Testis (tissue), 3 donors: ENCODE data around the gene NES. TPM values are rescaled to one million over a fixed set of nuclear protein-coding genes. Genes with fewer than 3 reads are reported as not detected.

ENCODE experiments used
- DNase-seq: peaks from one replicate; pipeline ENCODE4 v3.0.0-alpha.2; 2019
- H3K27ac ChIP-seq, 2 donors: fragments of 200-600 bp; sonication (generic); one replicate each; pipeline ENCODE4 v1.5.1; 2019
- H3K27me3 ChIP-seq: fragments of 200-600 bp; sonication (generic); one replicate; pipeline ENCODE4 v1.5.1; 2019
- H3K36me3 ChIP-seq: fragments of 200-600 bp; sonication (generic); one replicate; pipeline ENCODE4 v1.5.1; 2017; ENCODE audit warnings: low read depth; ENCODE audit errors: missing control alignments
- H3K4me1 ChIP-seq: fragments of 200-600 bp; sonication (generic); one replicate; pipeline ENCODE4 v1.5.1; 2019
- H3K4me3 ChIP-seq, 2 donors: fragments of 200-600 bp; sonication (generic); one replicate each; pipeline ENCODE4 v1.5.1; 2017 to 2019
- H3K9me3 ChIP-seq: fragments of 200-600 bp; sonication (generic); one replicate; pipeline ENCODE4 v1.5.1; 2017
- POLR2A ChIP-seq: fragments of 450-650 bp; IDR thresholded peaks from one replicate; pipeline ENCODE4 v1.6.1; 2017; ENCODE audit warnings: antibody characterized with exemption, mild to moderate bottlenecking, moderate library complexity
- WGBS, 2 donors: methylation state at CpG; one replicate each; pipeline ENCODE4 v1.1.5; 2018; 5-methylcytosine and 5-hydroxymethylcytosine counted together
- intact Hi-C: fragments of 100-400 bp; cut with DNase I; formaldehyde crosslinking; loops from one replicate; pipeline ENCODE4 v1.15.1; 2023; ENCODE audit warnings: low total_unique reads
- polyA plus RNA-seq: library from polyadenylated mRNA; stranded (reverse); fragments of 350-450 nt; fragmentation: Illumina TruSeq; extraction: RNeasy Lipid Tissue Mini Kit (QIAGEN cat#74804); gene quantifications from one replicate; pipeline ENCODE4 v1.2.3, GENCODE V29; 2014; ENCODE audit warnings: low read depth, low replicate concordance; ENCODE audit not compliant: insufficient read depth
- total RNA-seq, 2 donors: library from RNA; depleted of rRNA; stranded (reverse); fragments of >200 nt; gene quantifications; one replicate each; pipeline ENCODE4 v1.2.3, GENCODE V29; 2016
- TF ChIP-seq, protein P1 (sequence below), 3 experiments: fragments of 450-650 bp in 2 of 3; fragments of 200-600 bp in 1 of 3; sonication (generic) in 1 of 3; IDR thresholded peaks; one replicate each; pipeline ENCODE4 v1.5.1; 2016 to 2019; ENCODE audit warnings: antibody characterized with exemption in 3 of 3, mild to moderate bottlenecking in 2 of 3, moderate library complexity in 1 of 3

NES gene
- total and polyA plus RNA-seq, 3 donors from 2014 or later: 17.6 to 27.7 (median 20.7) TPM

DNA sequence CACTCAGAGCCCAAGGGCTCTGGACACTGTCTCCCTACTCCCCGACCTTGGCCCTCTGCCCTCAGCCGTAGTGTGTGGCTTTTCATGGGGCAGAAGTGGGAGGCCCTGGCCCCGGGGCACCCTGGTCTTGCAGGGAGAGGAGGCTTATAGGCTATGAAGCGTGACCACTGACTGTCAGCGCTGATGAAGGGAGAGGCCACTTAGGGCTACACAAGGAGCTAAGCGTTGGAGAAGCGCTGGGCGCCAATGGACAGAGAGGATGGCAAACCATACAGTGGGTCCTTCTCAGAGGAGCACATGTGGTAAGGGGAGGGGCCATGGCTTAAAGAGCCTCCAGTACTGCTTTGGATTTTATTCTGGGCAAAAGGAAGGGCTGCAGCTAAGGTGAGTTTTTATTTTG lies 20.3 kb upstream of the NES start:
- Histone ChIP-seq H3K27me3 (no peaks in the 10 kb centered on the region), H3K27ac (no peak overlapping the region)

DNA sequence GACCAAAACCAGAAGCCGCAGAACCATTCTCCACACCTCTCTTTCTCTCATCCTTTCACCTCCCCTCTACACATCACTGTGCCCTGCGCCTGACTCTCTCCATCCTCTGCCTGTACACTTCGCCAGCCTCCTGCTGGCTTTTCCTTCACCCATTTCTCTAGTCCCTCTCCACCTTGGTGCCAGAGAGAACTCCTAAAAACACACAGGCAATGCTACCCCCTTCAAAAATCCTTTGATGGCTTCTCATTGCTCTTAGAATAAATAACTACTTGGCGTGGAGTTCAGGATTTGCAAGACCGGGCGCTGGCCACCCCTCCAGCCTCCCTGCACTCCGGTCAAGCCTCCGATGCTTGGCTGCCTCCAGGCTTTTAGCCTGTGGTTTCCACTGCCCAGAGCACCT lies 19.5 kb upstream of the NES start:
- no peak for TF ChIP-seq POLR2A
- TF ChIP-seq, protein P1, sequence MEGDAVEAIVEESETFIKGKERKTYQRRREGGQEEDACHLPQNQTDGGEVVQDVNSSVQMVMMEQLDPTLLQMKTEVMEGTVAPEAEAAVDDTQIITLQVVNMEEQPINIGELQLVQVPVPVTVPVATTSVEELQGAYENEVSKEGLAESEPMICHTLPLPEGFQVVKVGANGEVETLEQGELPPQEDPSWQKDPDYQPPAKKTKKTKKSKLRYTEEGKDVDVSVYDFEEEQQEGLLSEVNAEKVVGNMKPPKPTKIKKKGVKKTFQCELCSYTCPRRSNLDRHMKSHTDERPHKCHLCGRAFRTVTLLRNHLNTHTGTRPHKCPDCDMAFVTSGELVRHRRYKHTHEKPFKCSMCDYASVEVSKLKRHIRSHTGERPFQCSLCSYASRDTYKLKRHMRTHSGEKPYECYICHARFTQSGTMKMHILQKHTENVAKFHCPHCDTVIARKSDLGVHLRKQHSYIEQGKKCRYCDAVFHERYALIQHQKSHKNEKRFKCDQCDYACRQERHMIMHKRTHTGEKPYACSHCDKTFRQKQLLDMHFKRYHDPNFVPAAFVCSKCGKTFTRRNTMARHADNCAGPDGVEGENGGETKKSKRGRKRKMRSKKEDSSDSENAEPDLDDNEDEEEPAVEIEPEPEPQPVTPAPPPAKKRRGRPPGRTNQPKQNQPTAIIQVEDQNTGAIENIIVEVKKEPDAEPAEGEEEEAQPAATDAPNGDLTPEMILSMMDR (IDR thresholded peaks at IDR 0.05): no peak
- Histone ChIP-seq H3K4me3 (no peak overlapping the region), H3K9me3 (no peaks in the 10 kb centered on the region), H3K27ac (no peak overlapping the region), H3K36me3 (no peaks in the 10 kb centered on the region), H3K27me3 (no peaks in the 10 kb centered on the region), H3K4me1 (no peaks in the 10 kb centered on the region)
- intact Hi-C loops: no loop called here
- WGBS, 2 donors: 94% methylated on average over 8 of the region's 8 CpGs
- no peak for DNase-seq

More for the DNA sequence above, 20.3 kb upstream of the NES start:
- DNase-seq: no peak
- no peak for TF ChIP-seq POLR2A
- TF ChIP-seq, protein P1 (IDR thresholded peaks at IDR 0.05): no peak
- Histone ChIP-seq H3K9me3 (no peaks in the 10 kb centered on the region), H3K36me3 (no peaks in the 10 kb centered on the region), H3K4me3 (no peak overlapping the region), H3K4me1 (no peaks in the 10 kb centered on the region)
- 81 to 83% methylated on average over 8 of the region's 8 CpGs for WGBS, 2 donors
- intact Hi-C loops: no loop called here

DNA sequence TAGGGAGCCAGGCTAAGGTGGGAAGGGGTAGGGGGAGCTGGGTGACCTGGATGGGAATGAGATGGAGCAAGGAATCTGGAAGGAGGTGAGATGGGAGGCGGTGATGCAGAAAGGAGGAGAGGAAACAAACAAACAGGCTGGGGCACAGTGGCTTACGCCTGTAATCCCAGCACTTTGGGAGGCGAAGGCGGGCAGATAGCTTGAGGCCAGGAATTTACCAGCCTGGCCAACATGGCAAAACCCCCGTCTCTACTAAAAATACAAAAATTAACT lies 17.4 kb upstream of the NES start:
- Histone ChIP-seq H3K4me1 (peaks cover 3% of the 10 kb centered on the region), H3K27ac (no peak overlapping the region), H3K4me3 (no peak overlapping the region), H3K36me3 (no peaks in the 10 kb centered on the region), H3K27me3 (no peaks in the 10 kb centered on the region), H3K9me3 (no peaks in the 10 kb centered on the region)
- no peak for DNase-seq
- WGBS, 2 donors: 93 to 95% methylated on average over 5 of the region's 5 CpGs
- intact Hi-C loops: no loop called here
- no peak for TF ChIP-seq POLR2A
- TF ChIP-seq, protein P1 (IDR thresholded peaks at IDR 0.05): no peak

DNA sequence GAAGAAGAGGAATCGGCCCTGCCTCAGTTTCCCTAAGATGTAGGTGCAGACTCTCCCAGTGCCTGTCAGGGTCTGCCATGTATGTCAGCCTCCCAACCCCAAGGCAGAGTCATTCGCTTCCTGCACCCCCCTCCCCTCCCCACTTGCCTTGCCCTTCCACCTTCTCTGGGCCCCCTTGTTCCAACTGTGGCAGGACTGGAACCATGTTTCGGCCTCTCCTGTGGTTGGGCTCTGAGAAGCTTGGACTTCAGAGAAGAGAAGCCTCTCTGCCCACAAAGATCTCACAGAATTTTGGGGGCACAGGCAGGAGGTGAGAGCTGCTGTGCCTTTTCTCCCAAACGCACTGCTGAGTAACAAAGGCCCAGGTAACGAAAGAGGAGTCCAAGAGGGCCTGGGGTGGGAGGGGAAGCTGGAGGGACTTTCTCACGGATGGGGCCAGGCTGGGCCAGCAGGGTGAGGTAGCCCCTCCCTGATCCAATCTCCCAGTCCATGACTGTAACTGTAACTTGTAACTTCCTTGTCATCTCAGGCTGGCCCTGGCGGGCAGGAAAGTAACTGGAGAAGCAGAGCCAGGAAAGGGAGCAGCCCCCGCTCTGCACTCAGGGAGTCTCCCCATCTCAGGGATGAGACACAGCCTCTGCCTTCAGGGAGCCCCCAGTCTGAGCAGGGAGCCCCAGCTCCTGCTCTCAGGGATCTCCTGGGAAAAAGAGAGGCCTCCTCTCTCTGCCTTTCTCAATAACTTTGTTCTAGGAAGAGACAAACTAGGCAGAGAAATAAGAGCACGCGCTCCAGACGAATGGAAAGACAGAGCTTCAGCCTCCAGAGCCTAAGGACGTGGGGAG lies 16.9 kb upstream of the NES start:
- Histone ChIP-seq H3K27ac (no peak overlapping the region), H3K36me3 (no peaks in the 10 kb centered on the region), H3K9me3 (no peaks in the 10 kb centered on the region), H3K4me1 (peaks cover 8% of the 10 kb centered on the region), H3K4me3 (no peak overlapping the region), H3K27me3 (no peaks in the 10 kb centered on the region)
- TF ChIP-seq, protein P1 (IDR thresholded peaks at IDR 0.05): no peak
- no peak for TF ChIP-seq POLR2A
- intact Hi-C loops: no loop called here
- peak; percentile 51 for DNase-seq
- WGBS, 2 donors: 77 to 79% methylated on average over 11 to 12 of the region's 12 CpGs
